ENCODE measurements around the gene MYF5.
A peak's percentile ranks its signal among the peaks of the same experiment; 100 is the strongest.

The MYF5 gene

GRCh38 chr12:80710727-80711449, 5.8 kb upstream of the MYF5 start:
- Histone ChIP-seq H3K27me3 (ENCODE audit: insufficient read depth, low read length) (no peaks in the 10 kb centered on the region), H2AFZ (ENCODE audit: low read depth, low read length) (no peak overlapping the region), H3K4me3 (ENCODE audit: low read length) (no peak overlapping the region), H3K9me3 (ENCODE audit: low read length) (peaks cover 3% of the 10 kb centered on the region), H3K4me1 (ENCODE audit: insufficient read depth, low read length) (no peaks in the 10 kb centered on the region), H3K36me3 (ENCODE audit: insufficient read depth, low read length) (no peaks in the 10 kb centered on the region)

GRCh38 chr12:80711866-80712265, 4.8 kb upstream of the MYF5 start:
- Histone ChIP-seq H2AFZ (ENCODE audit: low read depth, low read length) (no peak overlapping the region), H3K36me3 (ENCODE audit: insufficient read depth, low read length) (no peaks in the 10 kb centered on the region), H3K4me3 (ENCODE audit: low read length) (no peak overlapping the region), H3K4me1 (ENCODE audit: insufficient read depth, low read length) (no peaks in the 10 kb centered on the region), H3K9me3 (ENCODE audit: low read length) (peaks cover 3% of the 10 kb centered on the region), H3K27me3 (ENCODE audit: insufficient read depth, low read length) (no peaks in the 10 kb centered on the region)

- Histone ChIP-seq H3K27me3 (ENCODE audit: insufficient read depth, low read length) (no peaks in the 10 kb centered on the region), H3K4me1 (ENCODE audit: insufficient read depth, low read length) (no peaks in the 10 kb centered on the region), H3K9me3 (ENCODE audit: low read length) (peaks cover 3% of the 10 kb centered on the region), H3K36me3 (ENCODE audit: insufficient read depth, low read length) (no peaks in the 10 kb centered on the region), H2AFZ (ENCODE audit: low read depth, low read length) (no peak overlapping the region), H3K4me3 (ENCODE audit: low read length) (no peak overlapping the region)
These were observed 3.8 kb upstream of the MYF5 start for GRCh38 chr12:80712866-80713265.

- no peaks in the 10 kb centered on the region for H3K36me3 ChIP-seq (ENCODE audit: insufficient read depth, low read length)
- H3K9me3 ChIP-seq (ENCODE audit: low read length), result peaks cover 3% of the 10 kb centered on the region
- H2AFZ ChIP-seq (ENCODE audit: low read depth, low read length), result no peak overlapping the region
- H3K4me1 ChIP-seq (ENCODE audit: insufficient read depth, low read length), result no peaks in the 10 kb centered on the region
- no peaks in the 10 kb centered on the region for H3K27me3 ChIP-seq (ENCODE audit: insufficient read depth, low read length)
- H3K4me3 ChIP-seq (ENCODE audit: low read length), result no peak overlapping the region
These were observed 3.3 kb upstream of the MYF5 start for GRCh38 chr12:80713419-80713818.

- Histone ChIP-seq H3K27me3 (ENCODE audit: insufficient read depth, low read length) (no peaks in the 10 kb centered on the region), H3K36me3 (ENCODE audit: insufficient read depth, low read length) (no peaks in the 10 kb centered on the region), H3K4me1 (ENCODE audit: insufficient read depth, low read length) (no peaks in the 10 kb centered on the region), H3K9me3 (ENCODE audit: low read length) (no peaks in the 10 kb centered on the region), H2AFZ (ENCODE audit: low read depth, low read length) (no peak overlapping the region), H3K4me3 (ENCODE audit: low read length) (no peak overlapping the region)
These were observed 2.7 kb upstream of the MYF5 start for GRCh38 chr12:80714055-80714454.

- Histone ChIP-seq H3K4me1 (ENCODE audit: insufficient read depth, low read length) (no peaks in the 10 kb centered on the region), H2AFZ (ENCODE audit: low read depth, low read length) (no peak overlapping the region), H3K9me3 (ENCODE audit: low read length) (no peaks in the 10 kb centered on the region), H3K27me3 (ENCODE audit: insufficient read depth, low read length) (no peaks in the 10 kb centered on the region), H3K4me3 (ENCODE audit: low read length) (no peak overlapping the region), H3K36me3 (ENCODE audit: insufficient read depth, low read length) (no peaks in the 10 kb centered on the region)
These were observed 1.9 kb upstream of the MYF5 start for GRCh38 chr12:80714846-80715245.

GRCh38 chr12:80715713-80716249, 931 bp upstream of the MYF5 start:
- H2AFZ ChIP-seq (ENCODE audit: low read depth, low read length), result no peak overlapping the region
- no peak overlapping the region for H3K4me3 ChIP-seq (ENCODE audit: low read length)
- no peaks in the 10 kb centered on the region for H3K4me1 ChIP-seq (ENCODE audit: insufficient read depth, low read length)
- no peaks in the 10 kb centered on the region for H3K36me3 ChIP-seq (ENCODE audit: insufficient read depth, low read length)
- no peaks in the 10 kb centered on the region for H3K9me3 ChIP-seq (ENCODE audit: low read length)
- no peaks in the 10 kb centered on the region for H3K27me3 ChIP-seq (ENCODE audit: insufficient read depth, low read length)

- Histone ChIP-seq H3K36me3 (ENCODE audit: insufficient read depth, low read length) (no peaks in the 10 kb centered on the region), H3K27me3 (ENCODE audit: insufficient read depth, low read length) (no peaks in the 10 kb centered on the region), H3K9me3 (ENCODE audit: low read length) (no peaks in the 10 kb centered on the region), H2AFZ (ENCODE audit: low read depth, low read length) (no peak overlapping the region), H3K4me1 (ENCODE audit: insufficient read depth, low read length) (no peaks in the 10 kb centered on the region), H3K4me3 (ENCODE audit: low read length) (no peak overlapping the region)
These were observed 1.1 kb downstream of the MYF5 start for GRCh38 chr12:80717856-80718255.

- Histone ChIP-seq H3K36me3 (ENCODE audit: insufficient read depth, low read length) (no peaks in the 10 kb centered on the region), H3K27me3 (ENCODE audit: insufficient read depth, low read length) (no peaks in the 10 kb centered on the region), H3K4me3 (ENCODE audit: low read length) (no peak overlapping the region), H2AFZ (ENCODE audit: low read depth, low read length) (no peak overlapping the region), H3K9me3 (ENCODE audit: low read length) (no peaks in the 10 kb centered on the region), H3K4me1 (ENCODE audit: insufficient read depth, low read length) (no peaks in the 10 kb centered on the region)
These were observed 3.8 kb downstream of the MYF5 start for GRCh38 chr12:80720516-80720915.

GRCh38 chr12:80721326-80721725, 4.6 kb downstream of the MYF5 start:
- Histone ChIP-seq H3K4me1 (ENCODE audit: insufficient read depth, low read length) (no peaks in the 10 kb centered on the region), H3K9me3 (ENCODE audit: low read length) (no peaks in the 10 kb centered on the region), H3K4me3 (ENCODE audit: low read length) (no peak overlapping the region), H3K27me3 (ENCODE audit: insufficient read depth, low read length) (no peaks in the 10 kb centered on the region), H3K36me3 (ENCODE audit: insufficient read depth, low read length) (no peaks in the 10 kb centered on the region), H2AFZ (ENCODE audit: low read depth, low read length) (no peak overlapping the region)

- Histone ChIP-seq H3K4me1 (ENCODE audit: insufficient read depth, low read length) (peaks cover 17% of the 10 kb centered on the region), H3K9me3 (ENCODE audit: low read length) (no peaks in the 10 kb centered on the region), H2AFZ (ENCODE audit: low read depth, low read length) (no peak overlapping the region), H3K27me3 (ENCODE audit: insufficient read depth, low read length) (no peaks in the 10 kb centered on the region), H3K4me3 (ENCODE audit: low read length) (no peak overlapping the region), H3K36me3 (ENCODE audit: insufficient read depth, low read length) (no peaks in the 10 kb centered on the region)
These were observed 29.3 kb downstream of the MYF5 start for GRCh38 chr12:80745851-80746505.

GRCh38 chr12:80747800-80748199, 31.1 kb downstream of the MYF5 start:
- no peaks in the 10 kb centered on the region for H3K36me3 ChIP-seq (ENCODE audit: insufficient read depth, low read length)
- peak overlapping the region; percentile 77 for H2AFZ ChIP-seq (ENCODE audit: low read depth, low read length)
- H3K4me3 ChIP-seq (ENCODE audit: low read length), result no peak overlapping the region
- peaks cover 17% of the 10 kb centered on the region for H3K4me1 ChIP-seq (ENCODE audit: insufficient read depth, low read length)
- H3K9me3 ChIP-seq (ENCODE audit: low read length), result no peaks in the 10 kb centered on the region
- H3K27me3 ChIP-seq (ENCODE audit: insufficient read depth, low read length), result no peaks in the 10 kb centered on the region

GRCh38 chr12:80749456-80749855, 32.7 kb downstream of the MYF5 start:
- H3K4me3 ChIP-seq (ENCODE audit: low read length), result no peak overlapping the region
- no peak overlapping the region for H2AFZ ChIP-seq (ENCODE audit: low read depth, low read length)
- H3K27me3 ChIP-seq (ENCODE audit: insufficient read depth, low read length), result no peaks in the 10 kb centered on the region
- H3K36me3 ChIP-seq (ENCODE audit: insufficient read depth, low read length), result no peaks in the 10 kb centered on the region
- H3K4me1 ChIP-seq (ENCODE audit: insufficient read depth, low read length), result peaks cover 17% of the 10 kb centered on the region
- no peaks in the 10 kb centered on the region for H3K9me3 ChIP-seq (ENCODE audit: low read length)

Data from neuron (in vitro differentiated cells).